CD14-positive monocyte (primary cell): Measurements from ENCODE around the gene UBAP2. TPM values are rescaled to one million over a fixed set of nuclear protein-coding genes. Genes with fewer than 3 reads are reported as not detected.

Experiments
- DNase-seq, 3 donors: peaks; one replicate each; pipeline ENCODE4 v3.0.0-alpha.2; 2011 to 2022
- H2AFZ ChIP-seq: 2 replicates; pipeline ENCODE4 v1.6.0; 2012; ENCODE audit warnings: mild to moderate bottlenecking, low read depth, low read length, inconsistent platforms; ENCODE audit not compliant: insufficient read depth, poor library complexity, severe bottlenecking
- H3K27ac ChIP-seq, 2 donors: 1 replicate in 1 of 2; 2 replicates in 1 of 2; pipeline ENCODE4 v1.5.1; 2012 to 2013; ENCODE audit warnings: low read length in 2 of 2, control low read depth in 1 of 2, inconsistent platforms in 1 of 2, low read depth in 1 of 2, mild to moderate bottlenecking in 1 of 2
- H3K27me3 ChIP-seq, 2 donors: one replicate each; pipeline versions ENCODE4 v1.6.0 to v1.6.1; 2011 to 2013; ENCODE audit warnings: low read length in 2 of 2; ENCODE audit not compliant: control insufficient read depth in 2 of 2, insufficient read depth in 2 of 2
- H3K36me3 ChIP-seq, 2 donors: replicated peaks in 1 of 2; 1 replicate in 1 of 2; 2 replicates in 1 of 2; pipeline versions ENCODE4 v1.5.1 to v1.6.1; 2012 to 2013; ENCODE audit warnings: low read length in 2 of 2, control low read depth in 1 of 2, inconsistent platforms in 1 of 2, mild to moderate bottlenecking in 1 of 2; ENCODE audit not compliant: insufficient read depth in 2 of 2, control insufficient read depth in 1 of 2
- H3K4me1 ChIP-seq, 2 donors: 1 replicate in 1 of 2; 2 replicates in 1 of 2; pipeline versions ENCODE4 v1.5.1 to v1.6.1; 2012 to 2013; ENCODE audit warnings: low read length in 2 of 2, control low read depth in 1 of 2, inconsistent platforms in 1 of 2, mild to moderate bottlenecking in 1 of 2, moderate library complexity in 1 of 2; ENCODE audit not compliant: insufficient read depth in 2 of 2, control insufficient read depth in 1 of 2
- H3K4me2 ChIP-seq: replicated peaks from 2 replicates; pipeline ENCODE3; 2012; ENCODE audit warnings: low read length, moderate library complexity, mild to moderate bottlenecking; ENCODE audit not compliant: poor library complexity, severe bottlenecking; ENCODE audit errors: extremely low read depth
- H3K4me3 ChIP-seq, 3 experiments: fragments of 200-600 bp in 1 of 3; sonication (generic) in 1 of 3; replicated peaks in 1 of 3; 1 replicate in 2 of 3; 2 replicates in 1 of 3; pipeline ENCODE4 v1.5.1; 2011 to 2013; ENCODE audit warnings: low read length in 3 of 3, mild to moderate bottlenecking in 3 of 3, control low read depth in 2 of 3, low read depth in 2 of 3, inconsistent platforms in 1 of 3, moderate library complexity in 1 of 3
- H3K79me2 ChIP-seq: 2 replicates; pipeline ENCODE4 v1.6.0; 2012; ENCODE audit warnings: mild to moderate bottlenecking, control low read depth, inconsistent platforms, low read length, moderate library complexity; ENCODE audit not compliant: insufficient read depth
- H3K9ac ChIP-seq: 2 replicates; pipeline ENCODE4 v1.6.0; 2017; ENCODE audit warnings: low read length, mild to moderate bottlenecking; ENCODE audit not compliant: insufficient read depth, poor library complexity, severe bottlenecking
- H3K9me3 ChIP-seq, 2 donors: replicated peaks in 1 of 2; 1 replicate in 1 of 2; 2 replicates in 1 of 2; pipeline versions ENCODE4 v1.5.1 to v1.6.1; 2012 to 2013; ENCODE audit warnings: low read length in 2 of 2, control low read depth in 1 of 2; ENCODE audit not compliant: control insufficient read depth in 1 of 2, insufficient read depth in 1 of 2
- H4K20me1 ChIP-seq: 2 replicates; pipeline ENCODE4 v1.6.0; 2012; ENCODE audit warnings: mild to moderate bottlenecking, low read length, control low read depth, moderate library complexity; ENCODE audit not compliant: insufficient read depth
- H3K27ac Mint-ChIP-seq, 7 donors: one replicate each; pipeline ENCODE4 v1.8.0; 2020; ENCODE audit warnings: mild to moderate bottlenecking in 7 of 7, mixed read lengths in 7 of 7, moderate library complexity in 6 of 7, inconsistent platforms in 2 of 7
- H3K27me3 Mint-ChIP-seq, 3 donors: one replicate each; pipeline ENCODE4 v1.8.0; 2021 to 2022; ENCODE audit warnings: low read depth in 3 of 3, mild to moderate bottlenecking in 3 of 3, mixed read lengths in 3 of 3, moderate library complexity in 3 of 3, inconsistent platforms in 1 of 3
- H3K36me3 Mint-ChIP-seq, 2 donors: one replicate each; pipeline ENCODE4 v1.8.0; 2020; ENCODE audit warnings: mixed read lengths in 2 of 2, inconsistent platforms in 1 of 2, mild to moderate bottlenecking in 1 of 2
- H3K4me1 Mint-ChIP-seq: one replicate; pipeline ENCODE4 v1.8.0; 2020; ENCODE audit warnings: mild to moderate bottlenecking, mixed read lengths
- H3K4me3 Mint-ChIP-seq, 2 donors: one replicate each; pipeline ENCODE4 v1.8.0; 2020; ENCODE audit warnings: mild to moderate bottlenecking in 2 of 2, mixed read lengths in 2 of 2, moderate library complexity in 1 of 2
- H3K9me3 Mint-ChIP-seq, 7 donors: one replicate each; pipeline ENCODE4 v1.8.0; 2020 to 2022; ENCODE audit warnings: mixed read lengths in 7 of 7, mild to moderate bottlenecking in 6 of 7, moderate library complexity in 6 of 7, inconsistent platforms in 2 of 7
- CTCF ChIP-seq: fragments of 200-600 bp; IDR thresholded peaks from one replicate; pipeline ENCODE4 v1.8.0; 2022; ENCODE audit warnings: antibody characterized with exemption, mild to moderate bottlenecking
- WGBS: methylation state at CpG from one replicate; pipeline ENCODE4 v1.1.5; 2013; ENCODE audit warnings: missing lambda C conversion rate; ENCODE audit not compliant: insufficient coverage; 5-methylcytosine and 5-hydroxymethylcytosine counted together
- intact Hi-C, 2 donors: fragments of 100-400 bp; cut with micrococcal nuclease; formaldehyde crosslinking; loops; one replicate each; pipeline versions ENCODE4 v1.15.0 to v1.15.1; 2023
- polyA plus RNA-seq, 3 donors: library from polyadenylated mRNA; depleted of rRNA in 1 of 3; unstranded in 2 of 3; stranded (reverse) in 1 of 3; fragments of 300-500 nt in 2 of 3; fragments of >200 nt in 1 of 3; fragmentation: Illumina TruSeq in 2 of 3; gene quantifications; 1 replicate in 2 of 3; 2 replicates in 1 of 3; pipeline ENCODE4 v1.2.3, GENCODE V29; 2012 to 2021

Gene UBAP2
- polyA plus RNA-seq, 3 donors = 4.3 to 13.0 (median 5.7) TPM

- no peaks in the 10 kb centered on the region for H3K27me3 Mint-ChIP-seq
- WGBS = no CpG with 5 or more reads among the region's 4 CpGs
These were observed 32.5 kb downstream of the UBAP2 start for GRCh38 chr9:34016149-34016548.

GRCh38 chr9:34010979-34011378, 37.7 kb downstream of the UBAP2 start:
- no CpG with 5 or more reads among the region's 4 CpGs for WGBS
- Histone ChIP-seq H3K79me2 (peaks cover 3% of the 10 kb centered on the region), H2AFZ (no peak overlapping the region), H4K20me1 (no peaks in the 10 kb centered on the region), H3K4me3 (no peak overlapping the region), H3K27ac (no peak overlapping the region), H3K9me3 (no peaks in the 10 kb centered on the region), H3K27me3 (no peaks in the 10 kb centered on the region), H3K4me2 (no peak overlapping the region), H3K36me3 (peaks cover 17 to 68% of the 10 kb centered on the region in 2 donors), H3K4me1 (no peaks in the 10 kb centered on the region), H3K9ac (no peak overlapping the region)
- no peaks in the 10 kb centered on the region for H3K4me1 Mint-ChIP-seq
- H3K9me3 Mint-ChIP-seq = no peaks in the 10 kb centered on the region
- DNase-seq = peak in 1 of 3 donors; percentile 18
- H3K27me3 Mint-ChIP-seq = no peaks in the 10 kb centered on the region
- intact Hi-C loops = no loop called here
- no peak overlapping the region for H3K4me3 Mint-ChIP-seq
- peaks cover 36 to 75% of the 10 kb centered on the region in 2 donors for H3K36me3 Mint-ChIP-seq
- peak; percentile 50 for TF ChIP-seq CTCF
- H3K27ac Mint-ChIP-seq = no peak overlapping the region

More at GRCh38 chr9:34016149-34016548, 32.5 kb downstream of the UBAP2 start:
- H3K9ac ChIP-seq = no peak overlapping the region
- intact Hi-C loops = no loop called here
- H3K4me1 ChIP-seq = no peaks in the 10 kb centered on the region
- no peak overlapping the region for H3K4me2 ChIP-seq
- no peaks in the 10 kb centered on the region for H3K27me3 ChIP-seq
- no peak overlapping the region for H3K4me3 ChIP-seq
- no peak overlapping the region for H2AFZ ChIP-seq
- Mint-ChIP-seq H3K36me3 (peaks cover 22 to 60% of the 10 kb centered on the region in 2 donors), H3K9me3 (no peaks in the 10 kb centered on the region), H3K4me3 (no peak overlapping the region), H3K27ac (no peak overlapping the region), H3K4me1 (no peaks in the 10 kb centered on the region)
- no peaks in the 10 kb centered on the region for H3K9me3 ChIP-seq
- H3K27ac ChIP-seq = no peak overlapping the region
- TF ChIP-seq CTCF = no peak
- peaks cover 40% of the 10 kb centered on the region for H3K79me2 ChIP-seq
- no peak for DNase-seq
- peaks cover 19 to 52% of the 10 kb centered on the region in 2 donors for H3K36me3 ChIP-seq
- no peaks in the 10 kb centered on the region for H4K20me1 ChIP-seq
